HEK293 (cell line): ENCODE measurements around the gene TRMU.

Experiments used
- CTCF ChIA-PET: fragments of 350-600 bp; formaldehyde crosslinking; extraction: SDS; loops from one replicate; lab custom pipeline; 2021; ENCODE audit warnings: antibody characterized with exemption; lab: Yijun Ruan, JAX
- POLR2A ChIA-PET: fragments of 300-600 bp; formaldehyde crosslinking; extraction: SDS; loops from one replicate; lab custom pipeline; 2020; ENCODE audit warnings: antibody characterized with exemption, inconsistent platforms; lab: Yijun Ruan, JAX
- H3K27ac ChIP-seq: fragments of 200-500 bp; sonication (Bioruptor generic); 2 replicates; pipeline ENCODE4 v1.5.1; 2014; ENCODE audit warnings: low read depth, low read length, control low read depth, inconsistent platforms; ENCODE audit errors: extremely low read depth
- H3K36me3 ChIP-seq, 2 experiments: fragments of 200-500 bp in 1 of 2; sonication (Bioruptor generic) in 1 of 2; 1 replicate in 1 of 2; 2 replicates in 1 of 2; pipeline ENCODE4 v1.5.1; 2014 to 2017; ENCODE audit warnings: inconsistent platforms in 2 of 2, low read length in 2 of 2; ENCODE audit not compliant: control insufficient read depth in 2 of 2, insufficient read depth in 1 of 2
- H3K4me1 ChIP-seq: fragments of 200-500 bp; sonication (Bioruptor generic); 2 replicates; pipeline ENCODE4 v1.5.1; 2014; ENCODE audit warnings: mild to moderate bottlenecking, low read length, inconsistent platforms; ENCODE audit not compliant: control insufficient read depth, insufficient read depth
- H3K4me3 ChIP-seq: 2 replicates; pipeline ENCODE4 v1.5.1; 2011; ENCODE audit warnings: low read depth, mild to moderate bottlenecking, control low read depth, low read length, moderate library complexity
- H3K9me3 ChIP-seq: fragments of 200-500 bp; sonication (Bioruptor generic); 2 replicates; pipeline ENCODE4 v1.5.1; 2014; ENCODE audit warnings: low read depth, low read length, inconsistent platforms; ENCODE audit not compliant: control insufficient read depth, insufficient read depth
- KLF10 ChIP-seq: fragments of 450-650 bp; IDR thresholded peaks from 2 replicates; pipeline ENCODE4 v1.5.1; 2018; ENCODE audit warnings: missing biosample characterization, mild to moderate bottlenecking, missing genetic modification characterization
- RBAK ChIP-seq: fragments of 450-650 bp; formaldehyde crosslinking; IDR thresholded peaks from 2 replicates; pipeline ENCODE4 v1.5.1; 2016; ENCODE audit warnings: missing biosample characterization, missing genetic modification characterization
- ZIC2 ChIP-seq: fragments of 450-650 bp; formaldehyde crosslinking; IDR thresholded peaks from 2 replicates; pipeline ENCODE4 v1.5.1; 2016; ENCODE audit warnings: missing biosample characterization, missing genetic modification characterization
- ZNF114 ChIP-seq: fragments of 450-650 bp; formaldehyde crosslinking; IDR thresholded peaks from 2 replicates; pipeline ENCODE4 v1.5.0; 2017; ENCODE audit warnings: missing biosample characterization, missing genetic modification characterization
- ZNF248 ChIP-seq: fragments of 450-650 bp; formaldehyde crosslinking; IDR thresholded peaks from 2 replicates; pipeline ENCODE4 v1.5.1; 2017; ENCODE audit warnings: missing biosample characterization, missing genetic modification characterization
- ZNF391 ChIP-seq: fragments of 450-650 bp; formaldehyde crosslinking; IDR thresholded peaks from 2 replicates; pipeline ENCODE4 v1.5.1; 2016; ENCODE audit warnings: low read depth, missing biosample characterization, missing genetic modification characterization, borderline replicate concordance
- ZNF404 ChIP-seq: fragments of 450-650 bp; formaldehyde crosslinking; IDR thresholded peaks from 2 replicates; pipeline ENCODE4 v1.5.1; 2017; ENCODE audit warnings: missing biosample characterization, missing genetic modification characterization
- ZNF416 ChIP-seq: fragments of 450-650 bp; formaldehyde crosslinking; IDR thresholded peaks from 2 replicates; pipeline ENCODE4 v1.5.1; 2016; ENCODE audit warnings: missing biosample characterization, missing genetic modification characterization
- ZNF548 ChIP-seq: fragments of 450-650 bp; formaldehyde crosslinking; IDR thresholded peaks from 2 replicates; pipeline ENCODE4 v1.5.1; 2016; ENCODE audit warnings: missing biosample characterization, missing genetic modification characterization
- ZNF571 ChIP-seq: fragments of 450-650 bp; formaldehyde crosslinking; IDR thresholded peaks from 2 replicates; pipeline ENCODE4 v1.5.0; 2017; ENCODE audit warnings: missing biosample characterization, missing genetic modification characterization
- ZNF585B ChIP-seq: fragments of 450-650 bp; formaldehyde crosslinking; IDR thresholded peaks from 2 replicates; pipeline ENCODE4 v1.5.1; 2016; ENCODE audit warnings: missing biosample characterization, missing genetic modification characterization
- ZNF654 ChIP-seq: fragments of 450-650 bp; formaldehyde crosslinking; IDR thresholded peaks from 2 replicates; pipeline ENCODE4 v1.5.1; 2016; ENCODE audit warnings: low read depth, missing biosample characterization, missing genetic modification characterization
- ZNF677 ChIP-seq: fragments of 450-650 bp; IDR thresholded peaks from 2 replicates; pipeline ENCODE4 v1.5.0; 2018; ENCODE audit warnings: missing biosample characterization, mild to moderate bottlenecking, missing genetic modification characterization, moderate library complexity
- TF ChIP-seq, protein P1 (sequence below): fragments of 450-650 bp; formaldehyde crosslinking; IDR thresholded peaks from 2 replicates; pipeline ENCODE4 v1.5.1; 2016; ENCODE audit warnings: missing biosample characterization, missing genetic modification characterization
- TF ChIP-seq, protein P2 (sequence below): fragments of 450-650 bp; formaldehyde crosslinking; IDR thresholded peaks from 2 replicates; pipeline ENCODE4 v1.5.1; 2016; ENCODE audit warnings: missing biosample characterization, missing genetic modification characterization
- TF ChIP-seq, protein P3 (sequence below): fragments of 450-650 bp; formaldehyde crosslinking; IDR thresholded peaks from 2 replicates; pipeline ENCODE4 v1.5.1; 2016; ENCODE audit warnings: missing biosample characterization, missing genetic modification characterization
- TF ChIP-seq, protein P4 (sequence below): fragments of 450-650 bp; formaldehyde crosslinking; IDR thresholded peaks from 2 replicates; pipeline ENCODE4 v1.5.1; 2016; ENCODE audit warnings: missing biosample characterization, missing genetic modification characterization
- TF ChIP-seq, protein P5 (sequence below): fragments of 450-650 bp; formaldehyde crosslinking; IDR thresholded peaks from 2 replicates; pipeline ENCODE4 v1.5.1; 2016; ENCODE audit warnings: missing biosample characterization, missing genetic modification characterization, borderline replicate concordance
- TF ChIP-seq, protein P6 (sequence below): fragments of 450-650 bp; formaldehyde crosslinking; IDR thresholded peaks from 2 replicates; pipeline ENCODE4 v1.5.1; 2016; ENCODE audit warnings: missing biosample characterization, missing genetic modification characterization

The TRMU gene

DNA sequence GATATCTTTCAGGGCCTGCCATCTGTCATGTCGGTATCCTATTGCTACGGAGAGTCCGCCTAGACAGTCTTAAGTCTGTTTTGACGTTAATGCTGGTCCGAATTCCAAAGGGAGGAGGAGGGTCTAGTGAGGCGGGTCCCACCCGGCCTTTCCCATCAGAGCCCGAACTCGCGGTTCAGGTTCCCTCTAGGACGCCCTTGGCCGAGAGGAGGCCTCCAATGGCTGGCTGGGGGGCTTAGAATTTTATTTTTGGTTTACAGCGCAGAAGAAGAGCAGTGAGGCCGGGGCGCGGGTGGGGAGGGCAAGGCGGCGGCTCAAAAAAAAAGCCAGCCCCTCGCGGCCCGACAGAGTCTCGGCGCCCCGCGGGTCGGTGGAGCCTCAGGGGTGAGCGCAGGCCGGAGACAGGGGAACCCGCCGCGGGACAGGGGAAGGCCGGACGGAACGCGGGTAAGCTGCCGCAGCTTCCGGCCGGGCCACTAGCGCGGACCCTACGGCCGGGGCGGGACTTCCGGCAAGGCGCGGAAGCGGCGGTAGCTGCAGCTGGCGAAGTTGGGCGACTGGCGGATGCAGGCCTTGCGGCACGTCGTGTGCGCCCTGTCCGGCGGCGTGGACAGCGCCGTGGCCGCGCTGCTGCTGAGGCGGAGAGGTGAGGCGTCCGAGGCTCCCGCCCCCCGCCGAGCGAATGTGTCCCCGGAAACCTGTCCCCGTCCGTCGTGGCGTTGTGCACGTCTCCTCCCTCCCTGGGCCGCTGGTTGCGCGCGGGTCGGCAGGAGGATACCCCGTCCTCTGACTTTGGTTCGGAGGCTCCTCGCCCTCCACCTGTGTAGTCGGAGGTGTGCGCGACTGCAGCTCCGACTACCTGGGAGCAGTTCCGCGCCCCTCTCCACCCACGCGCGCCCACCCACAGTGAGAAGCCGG is at the start of gene TRMU (continued):
- TF ChIP-seq ZNF548 (tag by site-specific recombination), result no peak
- TF ChIP-seq, protein P1, sequence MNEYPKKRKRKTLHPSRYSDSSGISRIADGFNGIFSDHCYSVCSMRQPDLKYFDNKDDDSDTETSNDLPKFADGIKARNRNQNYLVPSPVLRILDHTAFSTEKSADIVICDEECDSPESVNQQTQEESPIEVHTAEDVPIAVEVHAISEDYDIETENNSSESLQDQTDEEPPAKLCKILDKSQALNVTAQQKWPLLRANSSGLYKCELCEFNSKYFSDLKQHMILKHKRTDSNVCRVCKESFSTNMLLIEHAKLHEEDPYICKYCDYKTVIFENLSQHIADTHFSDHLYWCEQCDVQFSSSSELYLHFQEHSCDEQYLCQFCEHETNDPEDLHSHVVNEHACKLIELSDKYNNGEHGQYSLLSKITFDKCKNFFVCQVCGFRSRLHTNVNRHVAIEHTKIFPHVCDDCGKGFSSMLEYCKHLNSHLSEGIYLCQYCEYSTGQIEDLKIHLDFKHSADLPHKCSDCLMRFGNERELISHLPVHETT (tag by site-specific recombination), result peak; percentile 65; the same call in 1 of the 2 replicates

DNA sequence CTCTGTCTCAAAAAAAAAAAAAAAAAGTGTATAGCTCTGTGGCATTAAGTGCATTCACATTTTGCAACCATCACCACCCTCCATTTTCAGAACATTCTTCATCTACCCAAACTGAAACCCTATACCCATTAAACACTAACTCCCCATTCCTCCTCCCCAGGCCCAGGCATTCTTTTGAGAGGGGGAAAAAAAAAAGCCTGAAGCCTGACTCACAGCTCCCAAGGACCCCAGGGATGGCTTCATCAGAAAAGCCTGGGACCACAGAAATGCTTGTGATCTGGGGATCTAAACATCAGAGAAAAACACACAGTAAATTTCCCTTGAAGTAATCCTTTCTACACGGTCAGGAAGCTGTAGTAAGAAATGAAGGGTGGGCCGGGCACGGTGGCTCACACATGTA is 49.5 kb upstream of the TRMU start:
- H3K27ac ChIP-seq, result no peak overlapping the region
- ChIA-PET POLR2A (interaction anchor here (0.6 to 1.6 kb wide), 6 partner anchors 9 to 169 kb away, joined by 3 to 7 read pairs (median 4); partner anchors contain the start of gene GTSE1), CTCF (interaction anchor here (0.6 kb wide), 1 partner anchor 82 kb away, joined by 3 read pairs; no protein-coding TSS in a partner anchor)
- TF ChIP-seq ZNF391 (no peak), ZNF677 (tag by site-specific recombination) (no peak), RBAK (tag by site-specific recombination) (no peak), KLF10 (tag by site-specific recombination) (no peak), ZNF248 (tag by site-specific recombination) (no peak), ZNF114 (tag by site-specific recombination) (no peak), ZNF416 (tag by site-specific recombination) (no peak), ZNF404 (no peak), ZNF654 (no peak), ZNF571 (tag by site-specific recombination) (no peak), ZIC2 (tag by site-specific recombination) (no peak), ZNF585B (tag by site-specific recombination) (no peak)
- TF ChIP-seq, protein P2, sequence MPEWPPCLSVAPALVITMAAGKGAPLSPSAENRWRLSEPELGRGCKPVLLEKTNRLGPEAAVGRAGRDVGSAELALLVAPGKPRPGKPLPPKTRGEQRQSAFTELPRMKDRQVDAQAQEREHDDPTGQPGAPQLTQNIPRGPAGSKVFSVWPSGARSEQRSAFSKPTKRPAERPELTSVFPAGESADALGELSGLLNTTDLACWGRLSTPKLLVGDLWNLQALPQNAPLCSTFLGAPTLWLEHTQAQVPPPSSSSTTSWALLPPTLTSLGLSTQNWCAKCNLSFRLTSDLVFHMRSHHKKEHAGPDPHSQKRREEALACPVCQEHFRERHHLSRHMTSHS (tag by site-specific recombination), result no peak
- TF ChIP-seq, protein P3, sequence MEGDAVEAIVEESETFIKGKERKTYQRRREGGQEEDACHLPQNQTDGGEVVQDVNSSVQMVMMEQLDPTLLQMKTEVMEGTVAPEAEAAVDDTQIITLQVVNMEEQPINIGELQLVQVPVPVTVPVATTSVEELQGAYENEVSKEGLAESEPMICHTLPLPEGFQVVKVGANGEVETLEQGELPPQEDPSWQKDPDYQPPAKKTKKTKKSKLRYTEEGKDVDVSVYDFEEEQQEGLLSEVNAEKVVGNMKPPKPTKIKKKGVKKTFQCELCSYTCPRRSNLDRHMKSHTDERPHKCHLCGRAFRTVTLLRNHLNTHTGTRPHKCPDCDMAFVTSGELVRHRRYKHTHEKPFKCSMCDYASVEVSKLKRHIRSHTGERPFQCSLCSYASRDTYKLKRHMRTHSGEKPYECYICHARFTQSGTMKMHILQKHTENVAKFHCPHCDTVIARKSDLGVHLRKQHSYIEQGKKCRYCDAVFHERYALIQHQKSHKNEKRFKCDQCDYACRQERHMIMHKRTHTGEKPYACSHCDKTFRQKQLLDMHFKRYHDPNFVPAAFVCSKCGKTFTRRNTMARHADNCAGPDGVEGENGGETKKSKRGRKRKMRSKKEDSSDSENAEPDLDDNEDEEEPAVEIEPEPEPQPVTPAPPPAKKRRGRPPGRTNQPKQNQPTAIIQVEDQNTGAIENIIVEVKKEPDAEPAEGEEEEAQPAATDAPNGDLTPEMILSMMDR (tag by site-specific recombination), result no peak
- TF ChIP-seq, protein P4, sequence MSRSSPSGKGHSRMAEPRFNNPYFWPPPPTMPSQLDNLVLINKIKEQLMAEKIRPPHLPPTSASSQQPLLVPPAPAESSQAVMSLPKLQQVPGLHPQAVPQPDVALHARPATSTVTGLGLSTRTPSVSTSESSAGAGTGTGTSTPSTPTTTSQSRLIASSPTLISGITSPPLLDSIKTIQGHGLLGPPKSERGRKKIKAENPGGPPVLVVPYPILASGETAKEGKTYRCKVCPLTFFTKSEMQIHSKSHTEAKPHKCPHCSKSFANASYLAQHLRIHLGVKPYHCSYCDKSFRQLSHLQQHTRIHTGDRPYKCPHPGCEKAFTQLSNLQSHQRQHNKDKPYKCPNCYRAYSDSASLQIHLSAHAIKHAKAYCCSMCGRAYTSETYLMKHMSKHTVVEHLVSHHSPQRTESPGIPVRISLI (tag by site-specific recombination), result no peak
- TF ChIP-seq, protein P5, sequence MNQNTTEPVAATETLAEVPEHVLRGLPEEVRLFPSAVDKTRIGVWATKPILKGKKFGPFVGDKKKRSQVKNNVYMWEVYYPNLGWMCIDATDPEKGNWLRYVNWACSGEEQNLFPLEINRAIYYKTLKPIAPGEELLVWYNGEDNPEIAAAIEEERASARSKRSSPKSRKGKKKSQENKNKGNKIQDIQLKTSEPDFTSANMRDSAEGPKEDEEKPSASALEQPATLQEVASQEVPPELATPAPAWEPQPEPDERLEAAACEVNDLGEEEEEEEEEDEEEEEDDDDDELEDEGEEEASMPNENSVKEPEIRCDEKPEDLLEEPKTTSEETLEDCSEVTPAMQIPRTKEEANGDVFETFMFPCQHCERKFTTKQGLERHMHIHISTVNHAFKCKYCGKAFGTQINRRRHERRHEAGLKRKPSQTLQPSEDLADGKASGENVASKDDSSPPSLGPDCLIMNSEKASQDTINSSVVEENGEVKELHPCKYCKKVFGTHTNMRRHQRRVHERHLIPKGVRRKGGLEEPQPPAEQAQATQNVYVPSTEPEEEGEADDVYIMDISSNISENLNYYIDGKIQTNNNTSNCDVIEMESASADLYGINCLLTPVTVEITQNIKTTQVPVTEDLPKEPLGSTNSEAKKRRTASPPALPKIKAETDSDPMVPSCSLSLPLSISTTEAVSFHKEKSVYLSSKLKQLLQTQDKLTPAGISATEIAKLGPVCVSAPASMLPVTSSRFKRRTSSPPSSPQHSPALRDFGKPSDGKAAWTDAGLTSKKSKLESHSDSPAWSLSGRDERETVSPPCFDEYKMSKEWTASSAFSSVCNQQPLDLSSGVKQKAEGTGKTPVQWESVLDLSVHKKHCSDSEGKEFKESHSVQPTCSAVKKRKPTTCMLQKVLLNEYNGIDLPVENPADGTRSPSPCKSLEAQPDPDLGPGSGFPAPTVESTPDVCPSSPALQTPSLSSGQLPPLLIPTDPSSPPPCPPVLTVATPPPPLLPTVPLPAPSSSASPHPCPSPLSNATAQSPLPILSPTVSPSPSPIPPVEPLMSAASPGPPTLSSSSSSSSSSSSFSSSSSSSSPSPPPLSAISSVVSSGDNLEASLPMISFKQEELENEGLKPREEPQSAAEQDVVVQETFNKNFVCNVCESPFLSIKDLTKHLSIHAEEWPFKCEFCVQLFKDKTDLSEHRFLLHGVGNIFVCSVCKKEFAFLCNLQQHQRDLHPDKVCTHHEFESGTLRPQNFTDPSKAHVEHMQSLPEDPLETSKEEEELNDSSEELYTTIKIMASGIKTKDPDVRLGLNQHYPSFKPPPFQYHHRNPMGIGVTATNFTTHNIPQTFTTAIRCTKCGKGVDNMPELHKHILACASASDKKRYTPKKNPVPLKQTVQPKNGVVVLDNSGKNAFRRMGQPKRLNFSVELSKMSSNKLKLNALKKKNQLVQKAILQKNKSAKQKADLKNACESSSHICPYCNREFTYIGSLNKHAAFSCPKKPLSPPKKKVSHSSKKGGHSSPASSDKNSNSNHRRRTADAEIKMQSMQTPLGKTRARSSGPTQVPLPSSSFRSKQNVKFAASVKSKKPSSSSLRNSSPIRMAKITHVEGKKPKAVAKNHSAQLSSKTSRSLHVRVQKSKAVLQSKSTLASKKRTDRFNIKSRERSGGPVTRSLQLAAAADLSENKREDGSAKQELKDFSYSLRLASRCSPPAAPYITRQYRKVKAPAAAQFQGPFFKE, result no peak
- TF ChIP-seq, protein P6, sequence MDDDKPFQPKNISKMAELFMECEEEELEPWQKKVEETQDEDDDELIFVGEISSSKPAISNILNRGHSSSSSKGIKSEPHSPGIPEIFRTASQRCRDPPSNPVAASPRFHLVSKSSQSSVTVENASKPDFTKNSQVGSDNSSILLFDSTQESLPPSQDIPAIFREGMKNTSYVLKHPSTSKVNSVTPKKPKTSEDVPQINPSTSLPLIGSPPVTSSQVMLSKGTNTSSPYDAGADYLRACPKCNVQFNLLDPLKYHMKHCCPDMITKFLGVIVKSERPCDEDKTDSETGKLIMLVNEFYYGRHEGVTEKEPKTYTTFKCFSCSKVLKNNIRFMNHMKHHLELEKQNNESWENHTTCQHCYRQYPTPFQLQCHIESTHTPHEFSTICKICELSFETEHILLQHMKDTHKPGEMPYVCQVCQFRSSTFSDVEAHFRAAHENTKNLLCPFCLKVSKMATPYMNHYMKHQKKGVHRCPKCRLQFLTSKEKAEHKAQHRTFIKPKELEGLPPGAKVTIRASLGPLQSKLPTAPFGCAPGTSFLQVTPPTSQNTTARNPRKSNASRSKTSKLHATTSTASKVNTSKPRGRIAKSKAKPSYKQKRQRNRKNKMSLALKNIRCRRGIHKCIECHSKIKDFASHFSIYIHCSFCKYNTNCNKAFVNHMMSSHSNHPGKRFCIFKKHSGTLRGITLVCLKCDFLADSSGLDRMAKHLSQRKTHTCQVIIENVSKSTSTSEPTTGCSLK, result no peak
- H3K9me3 ChIP-seq, result no peaks in the 10 kb centered on the region
- H3K4me3 ChIP-seq, result no peak overlapping the region
- H3K36me3 ChIP-seq, result peaks cover 18 to 96% of the 10 kb centered on the region in 2 experiments; a peak in 2 of 3 replicates
- H3K4me1 ChIP-seq, result no peaks in the 10 kb centered on the region
